ENCODE results near the gene SOWAHA. TPM values are rescaled to one million over a fixed set of nuclear protein-coding genes. Genes with fewer than 3 reads are reported as not detected.

SOWAHA gene
- polyA plus RNA-seq, 1 donor from 2014 or later: 23.4 TPM

- Histone ChIP-seq H3K36me3 (ENCODE audit: insufficient read depth, low read length) (no peaks in the 10 kb centered on the region), H3K27me3 (ENCODE audit: insufficient read depth, low read depth, low read length) (peaks cover 75% of the 10 kb centered on the region), H2AFZ (ENCODE audit: low read depth, low read length) (no peak overlapping the region), H3K27ac (ENCODE audit: low read length) (no peak overlapping the region), H3K4me3 (ENCODE audit: low read length) (no peak overlapping the region), H3K79me2 (replicated peaks; ENCODE audit: insufficient read depth, low read length) (no peaks in the 10 kb centered on the region), H3K9ac (ENCODE audit: low read length) (no peak overlapping the region), H3F3A (ENCODE audit: insufficient read depth, low read length, poor library complexity, severe bottlenecking) (no peaks in the 10 kb centered on the region), H4K20me1 (ENCODE audit: insufficient read depth) (no peaks in the 10 kb centered on the region), H3K4me2 (ENCODE audit: low read length) (no peak overlapping the region), H3K9me3 (ENCODE audit: low read length) (no peaks in the 10 kb centered on the region), H3K9me2 (ENCODE audit: insufficient read depth, low read length) (no peaks in the 10 kb centered on the region)
- TF ChIP-seq, protein P1, sequence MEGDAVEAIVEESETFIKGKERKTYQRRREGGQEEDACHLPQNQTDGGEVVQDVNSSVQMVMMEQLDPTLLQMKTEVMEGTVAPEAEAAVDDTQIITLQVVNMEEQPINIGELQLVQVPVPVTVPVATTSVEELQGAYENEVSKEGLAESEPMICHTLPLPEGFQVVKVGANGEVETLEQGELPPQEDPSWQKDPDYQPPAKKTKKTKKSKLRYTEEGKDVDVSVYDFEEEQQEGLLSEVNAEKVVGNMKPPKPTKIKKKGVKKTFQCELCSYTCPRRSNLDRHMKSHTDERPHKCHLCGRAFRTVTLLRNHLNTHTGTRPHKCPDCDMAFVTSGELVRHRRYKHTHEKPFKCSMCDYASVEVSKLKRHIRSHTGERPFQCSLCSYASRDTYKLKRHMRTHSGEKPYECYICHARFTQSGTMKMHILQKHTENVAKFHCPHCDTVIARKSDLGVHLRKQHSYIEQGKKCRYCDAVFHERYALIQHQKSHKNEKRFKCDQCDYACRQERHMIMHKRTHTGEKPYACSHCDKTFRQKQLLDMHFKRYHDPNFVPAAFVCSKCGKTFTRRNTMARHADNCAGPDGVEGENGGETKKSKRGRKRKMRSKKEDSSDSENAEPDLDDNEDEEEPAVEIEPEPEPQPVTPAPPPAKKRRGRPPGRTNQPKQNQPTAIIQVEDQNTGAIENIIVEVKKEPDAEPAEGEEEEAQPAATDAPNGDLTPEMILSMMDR (IDR thresholded peaks at IDR 0.05; ENCODE audit: poor library complexity, severe bottlenecking): no peak
- TF ChIP-seq TAF1 (IDR thresholded peaks at IDR 0.05; ENCODE audit: low read depth) (no peak), REST (IDR thresholded peaks at IDR 0.05; ENCODE audit: borderline replicate concordance) (no peak), SMC3 (conservative IDR thresholded peaks at IDR 0.05; ENCODE audit: poor library complexity) (no peak), RAD21 (conservative IDR thresholded peaks at IDR 0.05) (no peak), MXI1 (conservative IDR thresholded peaks at IDR 0.05; ENCODE audit: poor library complexity, severe bottlenecking) (no peak), EP300 (conservative IDR thresholded peaks at IDR 0.05; ENCODE audit: poor library complexity, severe bottlenecking) (no peak), POLR2AphosphoS5 (IDR thresholded peaks at IDR 0.05) (no peak), EZH2 (IDR thresholded peaks at IDR 0.05; ENCODE audit: borderline replicate concordance, insufficient read depth, low read length, poor library complexity, severe bottlenecking) (no peak)
Observed at GRCh38 chr5:132828846-132829494, 15.9 kb downstream of the SOWAHA start.

GRCh38 chr5:132829742-132830435 lies 16.8 kb downstream of the SOWAHA start:
- H3K79me2 ChIP-seq (replicated peaks; ENCODE audit: insufficient read depth, low read length): no peaks in the 10 kb centered on the region
- H3K9me3 ChIP-seq (ENCODE audit: low read length): no peaks in the 10 kb centered on the region
- no peak overlapping the region for H3K27ac ChIP-seq (ENCODE audit: low read length)
- peaks cover 65% of the 10 kb centered on the region for H3K27me3 ChIP-seq (ENCODE audit: insufficient read depth, low read depth, low read length)
- no peak overlapping the region for H3K4me2 ChIP-seq (ENCODE audit: low read length)
- no peak overlapping the region for H2AFZ ChIP-seq (ENCODE audit: low read depth, low read length)
- peak overlapping the region; percentile 58 for H3K9ac ChIP-seq (ENCODE audit: low read length)
- H3F3A ChIP-seq (ENCODE audit: insufficient read depth, low read length, poor library complexity, severe bottlenecking): no peaks in the 10 kb centered on the region
- peak overlapping the region; percentile 65 for H3K4me3 ChIP-seq (ENCODE audit: low read length)
- no peaks in the 10 kb centered on the region for H4K20me1 ChIP-seq (ENCODE audit: insufficient read depth)
- H3K36me3 ChIP-seq (ENCODE audit: insufficient read depth, low read length): no peaks in the 10 kb centered on the region
- TF ChIP-seq POLR2AphosphoS5 (IDR thresholded peaks at IDR 0.05): peak; percentile 55
- no peak for TF ChIP-seq EP300 (conservative IDR thresholded peaks at IDR 0.05; ENCODE audit: poor library complexity, severe bottlenecking)
- TF ChIP-seq SMC3 (conservative IDR thresholded peaks at IDR 0.05; ENCODE audit: poor library complexity): peak; percentile 55
- TF ChIP-seq, protein P1 (IDR thresholded peaks at IDR 0.05; ENCODE audit: poor library complexity, severe bottlenecking): peak; percentile 86
- TF ChIP-seq RAD21 (conservative IDR thresholded peaks at IDR 0.05): peak; percentile 65
- no peak for TF ChIP-seq EZH2 (IDR thresholded peaks at IDR 0.05; ENCODE audit: borderline replicate concordance, insufficient read depth, low read length, poor library complexity, severe bottlenecking)
- no peaks in the 10 kb centered on the region for H3K9me2 ChIP-seq (ENCODE audit: insufficient read depth, low read length)

Measured in neural cell (in vitro differentiated cells).